Adipocyte (in vitro differentiated cells): ENCODE results near the gene TNFRSF19.
A peak's percentile ranks its signal among the peaks of the same experiment; 100 is the strongest.
"Not testable (repeated sequence)": the region's sequence is repeated elsewhere in the genome, so short reads cannot be mapped to it uniquely, and the experiment has no call there.

Experiments
- DNase-seq: peaks from one replicate; pipeline ENCODE4 v3.0.0-alpha.2; 2015; ENCODE audit warnings: low read depth
- H3K27me3 ChIP-seq: replicated peaks from 2 replicates; pipeline ENCODE4 v1.7.0; 2013; ENCODE audit warnings: mild to moderate bottlenecking, low read length, moderate library complexity; ENCODE audit not compliant: control insufficient read depth, insufficient read depth
- H3K36me3 ChIP-seq: 2 replicates; pipeline ENCODE4 v1.7.0; 2013; ENCODE audit warnings: low read length, mild to moderate bottlenecking, moderate library complexity; ENCODE audit not compliant: control insufficient read depth, insufficient read depth, severe bottlenecking
- H3K4me1 ChIP-seq: 2 replicates; pipeline ENCODE4 v1.7.0; 2013; ENCODE audit warnings: mild to moderate bottlenecking, low read length, moderate library complexity; ENCODE audit not compliant: control insufficient read depth, insufficient read depth
- H3K4me3 ChIP-seq: 2 replicates; pipeline ENCODE4 v1.7.0; 2013; ENCODE audit warnings: mild to moderate bottlenecking, low read length, moderate library complexity
- H3K9ac ChIP-seq: 2 replicates; pipeline ENCODE4 v1.7.0; 2013; ENCODE audit warnings: mild to moderate bottlenecking, low read length, moderate library complexity
- H3K9me3 ChIP-seq: 2 replicates; pipeline ENCODE4 v1.7.0; 2013; ENCODE audit warnings: mild to moderate bottlenecking, low read length, moderate library complexity; ENCODE audit not compliant: control insufficient read depth

TNFRSF19 gene

DNA sequence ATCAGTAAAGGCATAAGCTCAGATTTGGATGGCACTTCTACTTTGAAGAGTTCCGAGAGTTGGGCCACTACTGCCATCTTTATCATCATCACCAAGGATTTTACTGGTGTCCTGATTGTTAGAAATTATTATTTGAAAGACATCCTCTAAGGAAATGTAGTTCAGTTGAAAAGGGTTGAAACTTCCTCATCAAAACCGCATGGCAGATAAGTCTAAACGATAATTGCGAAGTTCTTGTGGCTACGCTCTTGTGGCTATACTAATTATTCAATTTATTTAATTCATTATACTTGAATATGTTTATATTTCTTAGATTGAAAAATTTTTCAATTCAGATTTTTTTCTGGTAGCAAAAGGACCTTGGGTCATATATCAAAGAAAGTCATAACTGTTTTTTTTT lies 22.4 kb downstream of the TNFRSF19 start:
- Histone ChIP-seq H3K4me3 (no peak overlapping the region), H3K4me1 (no peaks in the 10 kb centered on the region), H3K36me3 (no peaks in the 10 kb centered on the region), H3K9ac (no peak overlapping the region), H3K9me3 (no peaks in the 10 kb centered on the region), H3K27me3 (no peaks in the 10 kb centered on the region)
- no peak for DNase-seq

DNA sequence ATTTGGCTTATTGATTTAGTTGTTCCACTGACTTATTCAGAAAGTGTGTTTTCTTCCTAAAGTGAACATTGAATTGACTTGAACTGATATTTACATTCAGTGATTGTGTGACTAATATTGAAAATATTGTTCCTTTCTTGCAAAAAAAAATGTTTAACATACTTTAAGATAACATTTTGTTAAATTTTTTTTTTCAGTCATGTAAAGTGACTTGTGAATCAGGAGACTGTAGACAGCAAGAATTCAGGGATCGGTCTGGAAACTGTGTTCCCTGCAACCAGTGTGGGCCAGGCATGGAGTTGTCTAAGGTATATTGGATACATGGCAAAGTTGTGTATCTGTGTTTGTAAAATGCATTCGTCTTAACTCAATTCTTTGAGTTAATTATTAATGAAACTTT lies 22.9 kb downstream of the TNFRSF19 start:
- H3K9ac ChIP-seq, result no peak overlapping the region
- no peak overlapping the region for H3K4me3 ChIP-seq
- no peaks in the 10 kb centered on the region for H3K4me1 ChIP-seq
- peak; percentile 16 for DNase-seq
- no peaks in the 10 kb centered on the region for H3K36me3 ChIP-seq
- H3K27me3 ChIP-seq, result no peaks in the 10 kb centered on the region
- no peaks in the 10 kb centered on the region for H3K9me3 ChIP-seq

DNA sequence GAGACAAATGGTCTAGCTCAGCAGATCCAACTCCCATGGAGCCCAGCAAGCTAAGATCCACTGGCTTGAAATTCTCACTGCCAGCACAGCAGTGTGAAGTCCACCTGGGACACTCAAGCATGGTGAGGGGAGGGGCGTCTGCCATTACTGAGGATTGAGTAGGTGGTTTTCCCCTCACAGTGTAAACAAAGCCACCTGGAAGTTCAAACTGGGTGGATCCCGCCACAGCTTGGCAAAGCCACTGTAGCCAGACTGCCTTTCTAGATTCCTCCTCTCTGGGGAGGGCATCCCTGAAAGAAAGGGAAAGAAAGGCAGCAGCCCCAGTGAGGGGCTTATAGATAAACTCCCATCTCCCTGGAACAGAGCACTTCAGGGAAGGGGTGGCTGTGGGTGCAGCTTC lies 24.1 kb downstream of the TNFRSF19 start:
- DNase-seq, H3K9me3 ChIP-seq, H3K4me1 ChIP-seq, H3K36me3 ChIP-seq, H3K27me3 ChIP-seq, H3K9ac ChIP-seq, H3K4me3 ChIP-seq: not testable (repeated sequence)

DNA sequence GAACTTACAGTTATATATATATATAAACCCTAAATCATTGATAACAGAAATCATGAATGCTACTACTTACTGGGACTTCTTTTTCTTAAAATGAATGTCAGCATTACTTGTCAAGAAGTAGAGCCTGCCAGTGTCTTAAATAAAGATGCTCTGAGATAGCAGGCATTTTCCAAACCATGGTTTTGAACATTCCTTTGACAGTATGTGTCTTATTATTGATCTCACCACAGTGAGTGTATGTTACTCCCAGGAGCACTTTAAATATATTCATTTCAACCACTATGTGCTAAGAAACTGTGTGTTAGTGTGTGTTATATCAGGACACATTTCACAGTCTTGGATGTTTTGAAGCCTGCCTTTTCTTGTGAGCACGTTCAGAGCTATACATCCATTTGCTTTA lies 28.2 kb downstream of the TNFRSF19 start:
- H3K9me3 ChIP-seq, result no peaks in the 10 kb centered on the region
- H3K9ac ChIP-seq, result no peak overlapping the region
- no peaks in the 10 kb centered on the region for H3K36me3 ChIP-seq
- H3K4me3 ChIP-seq, result no peak overlapping the region
- H3K27me3 ChIP-seq, result peaks cover 5% of the 10 kb centered on the region
- no peak for DNase-seq
- H3K4me1 ChIP-seq, result no peaks in the 10 kb centered on the region

DNA sequence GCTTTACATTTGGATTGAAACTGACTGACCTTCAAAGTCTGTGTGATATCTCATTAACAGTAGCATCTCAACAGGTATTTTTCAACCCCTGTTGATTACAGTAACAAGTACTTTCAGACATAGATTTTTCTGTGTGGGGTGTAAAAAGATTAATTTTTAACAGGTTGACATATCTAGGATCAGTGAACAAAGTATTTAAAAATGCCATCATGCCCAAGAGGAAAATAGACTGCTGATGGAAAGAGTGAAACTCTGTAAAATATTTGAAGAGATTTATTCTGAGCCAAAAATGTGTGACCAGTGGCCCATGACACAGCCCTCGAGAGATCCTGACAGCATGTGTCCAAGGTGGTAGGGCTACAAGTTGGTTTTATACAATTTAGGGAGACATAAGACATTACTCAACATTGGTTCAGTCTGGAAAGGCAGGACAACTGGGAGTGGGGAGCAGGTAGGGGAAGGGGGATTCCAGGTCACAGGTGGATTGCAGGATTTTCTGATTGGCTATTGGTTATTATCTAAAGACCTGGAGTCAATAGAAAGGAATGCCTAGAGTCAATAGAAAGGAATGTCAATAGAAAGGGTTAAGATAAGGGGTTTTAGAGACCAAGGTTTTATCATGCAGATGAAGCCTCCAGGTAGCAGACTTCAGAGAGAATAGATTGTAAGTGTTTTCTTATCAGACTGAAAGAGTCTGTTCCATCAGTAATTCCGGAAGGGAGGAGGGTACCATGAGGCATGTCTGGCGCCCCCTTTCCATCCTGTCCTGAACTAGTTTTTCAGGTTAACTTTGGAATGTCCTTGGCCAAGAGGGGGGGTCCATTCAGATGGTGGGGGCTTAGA lies 29.1 kb downstream of the TNFRSF19 start:
- no peak overlapping the region for H3K4me3 ChIP-seq
- DNase-seq, result no peak
- H3K27me3 ChIP-seq, result peaks cover 5% of the 10 kb centered on the region
- no peak overlapping the region for H3K9ac ChIP-seq
- H3K36me3 ChIP-seq, result no peaks in the 10 kb centered on the region
- H3K9me3 ChIP-seq, result no peaks in the 10 kb centered on the region
- H3K4me1 ChIP-seq, result no peaks in the 10 kb centered on the region

DNA sequence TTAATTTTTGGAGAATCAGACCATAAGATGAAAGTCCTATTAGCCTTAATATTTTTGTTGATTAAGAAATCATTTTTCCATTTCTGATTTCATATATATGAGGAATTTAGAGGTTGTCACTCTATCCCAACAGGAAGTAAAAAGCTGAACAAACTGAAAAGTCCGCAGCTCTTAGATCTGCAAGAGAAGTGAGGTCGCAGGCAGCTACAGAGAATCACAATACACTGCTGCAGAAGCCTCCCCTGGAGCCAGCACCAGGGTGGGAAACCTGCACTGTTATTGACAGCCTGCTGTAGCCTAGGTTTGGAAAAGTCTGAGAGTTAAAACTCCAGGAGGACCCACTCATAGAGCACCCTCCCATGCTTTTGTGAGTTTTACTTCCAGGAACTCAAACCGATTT lies 29.9 kb downstream of the TNFRSF19 start:
- no peak for DNase-seq
- Histone ChIP-seq H3K9me3 (no peaks in the 10 kb centered on the region), H3K27me3 (peaks cover 5% of the 10 kb centered on the region), H3K4me3 (no peak overlapping the region), H3K9ac (no peak overlapping the region), H3K36me3 (no peaks in the 10 kb centered on the region), H3K4me1 (no peaks in the 10 kb centered on the region)

DNA sequence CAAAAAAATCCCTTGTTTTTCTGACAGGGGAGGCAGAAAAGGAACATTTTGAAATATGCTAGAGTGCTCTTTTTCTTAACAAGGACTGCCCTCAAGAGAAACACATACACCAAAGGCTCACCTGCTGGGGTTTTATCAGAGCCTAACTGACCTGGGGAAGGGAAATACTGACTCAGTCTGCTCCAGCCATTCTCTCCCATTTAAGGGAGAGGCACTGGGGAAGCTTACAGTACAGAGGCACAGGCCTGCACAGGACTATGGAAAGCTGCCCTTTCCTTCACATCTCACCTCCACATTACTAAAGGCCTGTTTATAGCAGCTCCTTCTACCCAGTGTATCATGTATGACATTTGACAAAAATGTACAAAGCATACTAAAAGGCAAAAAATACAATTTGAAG lies 30.3 kb downstream of the TNFRSF19 start:
- H3K27me3 ChIP-seq, result peaks cover 5% of the 10 kb centered on the region
- H3K9ac ChIP-seq, result no peak overlapping the region
- H3K4me3 ChIP-seq, result no peak overlapping the region
- H3K9me3 ChIP-seq, result no peaks in the 10 kb centered on the region
- DNase-seq, result no peak
- H3K4me1 ChIP-seq, result no peaks in the 10 kb centered on the region
- H3K36me3 ChIP-seq, result no peaks in the 10 kb centered on the region

DNA sequence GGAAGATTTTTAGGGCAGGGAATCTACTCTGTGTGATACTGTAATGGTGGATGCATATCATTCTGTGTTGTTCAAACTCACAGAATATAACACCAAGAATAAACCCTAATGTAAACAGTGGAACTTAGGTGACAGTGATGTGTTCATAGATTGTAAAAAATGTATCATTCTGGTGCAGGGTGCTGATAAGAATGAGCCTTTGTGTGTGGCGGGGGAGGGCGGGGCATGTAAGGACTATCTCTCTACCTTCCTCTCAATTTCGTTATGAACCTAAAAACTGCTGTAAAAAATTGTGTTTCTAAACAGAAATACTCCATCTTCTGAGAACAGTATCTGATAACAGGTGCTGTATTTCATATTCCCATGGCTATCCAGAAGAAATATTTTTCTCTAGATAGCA lies 35.6 kb downstream of the TNFRSF19 start:
- H3K4me1 ChIP-seq, result peaks cover 17% of the 10 kb centered on the region
- H3K27me3 ChIP-seq, result no peaks in the 10 kb centered on the region
- no peak for DNase-seq
- H3K9me3 ChIP-seq, result no peaks in the 10 kb centered on the region
- no peaks in the 10 kb centered on the region for H3K36me3 ChIP-seq
- H3K9ac ChIP-seq, result no peak overlapping the region
- no peak overlapping the region for H3K4me3 ChIP-seq

DNA sequence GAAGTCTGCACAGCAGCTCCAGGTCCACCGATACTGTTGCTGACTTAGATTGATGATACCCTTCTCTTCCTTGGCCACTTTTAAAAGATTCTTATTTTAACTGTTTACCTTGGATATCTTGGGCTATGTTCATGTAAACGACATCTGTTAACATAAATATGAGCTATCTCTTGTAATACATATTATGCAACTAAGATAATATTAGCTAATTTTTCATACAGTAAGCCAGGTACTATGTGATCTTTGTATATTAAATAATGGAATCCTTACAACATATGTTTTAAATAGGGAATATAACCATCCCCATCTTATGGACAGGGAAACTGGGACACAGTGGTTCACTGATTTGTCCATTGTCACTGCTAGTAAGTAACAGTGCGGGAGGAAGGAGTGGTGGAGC lies 37.9 kb downstream of the TNFRSF19 start:
- Histone ChIP-seq H3K9me3 (no peaks in the 10 kb centered on the region), H3K9ac (no peak overlapping the region)

DNA sequence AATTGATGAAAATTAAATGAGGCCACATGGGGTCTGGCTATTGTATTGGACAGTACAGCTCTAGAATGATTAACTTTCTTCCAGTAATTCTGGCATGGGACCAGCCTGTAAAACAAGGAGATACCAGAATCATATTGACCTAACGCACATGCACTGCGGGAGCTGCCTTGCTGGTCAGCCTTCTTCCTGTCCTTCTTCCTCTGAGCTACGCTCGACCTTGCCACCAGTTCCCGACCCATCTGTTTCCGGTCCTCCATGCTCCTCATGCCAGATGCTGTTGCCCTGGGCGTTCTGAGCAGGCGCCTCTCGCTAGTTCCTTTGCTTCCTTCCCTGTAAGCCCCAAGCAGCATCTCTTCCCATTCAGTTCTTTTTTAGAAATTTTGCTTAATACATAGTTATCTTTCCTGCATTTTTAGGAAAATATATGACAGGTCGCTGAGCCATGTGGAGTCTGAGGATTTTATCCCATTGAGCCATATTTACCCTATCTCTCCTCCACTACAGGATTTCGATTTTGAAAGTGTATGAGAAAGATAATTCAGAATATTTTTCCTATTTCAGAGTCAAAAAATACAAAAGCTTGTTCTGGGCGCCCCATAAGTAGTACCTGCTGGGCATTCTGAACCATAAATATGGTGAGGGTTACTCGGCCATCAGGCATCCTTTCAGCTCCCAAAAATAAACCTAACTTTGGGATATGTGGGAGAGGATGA lies 38.6 kb downstream of the TNFRSF19 start:
- H3K4me1 ChIP-seq, result peaks cover 21% of the 10 kb centered on the region
- peak overlapping the region; percentile 62 for H3K4me3 ChIP-seq
- peak; percentile 32 for DNase-seq
- H3K9me3 ChIP-seq, result no peaks in the 10 kb centered on the region
- H3K9ac ChIP-seq, result no peak overlapping the region
- no peaks in the 10 kb centered on the region for H3K36me3 ChIP-seq
- H3K27me3 ChIP-seq, result no peaks in the 10 kb centered on the region

More for the DNA sequence above, 37.9 kb downstream of the TNFRSF19 start:
- Histone ChIP-seq H3K4me1 (peaks cover 21% of the 10 kb centered on the region), H3K4me3 (no peak overlapping the region), H3K36me3 (no peaks in the 10 kb centered on the region), H3K27me3 (no peaks in the 10 kb centered on the region)
- no peak for DNase-seq

DNA sequence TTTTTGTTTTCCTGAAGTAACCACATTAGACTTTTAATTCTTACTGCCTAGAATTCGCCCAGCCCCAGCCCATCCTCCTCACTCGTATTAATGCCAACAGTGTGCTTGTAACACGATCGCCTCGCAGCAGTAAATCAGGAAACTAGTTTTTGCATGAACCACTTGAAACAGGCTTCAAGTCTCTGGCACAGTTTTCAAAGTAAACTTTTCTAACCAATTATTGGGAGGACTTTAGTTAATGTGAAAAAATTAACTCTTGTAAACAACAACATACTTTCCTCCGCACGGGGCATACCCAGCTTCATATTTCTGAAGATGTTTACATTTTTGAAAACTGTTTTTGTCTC lies 39.2 kb downstream of the TNFRSF19 start:
- Histone ChIP-seq H3K27me3 (no peaks in the 10 kb centered on the region), H3K9ac (peak overlapping the region; percentile 58), H3K36me3 (no peaks in the 10 kb centered on the region), H3K9me3 (no peaks in the 10 kb centered on the region), H3K4me1 (peaks cover 21% of the 10 kb centered on the region), H3K4me3 (peak overlapping the region; percentile 62)
- peak; percentile 67 for DNase-seq
